ENCODE measurements around the gene NPLOC4. TPM values are rescaled to one million over a fixed set of nuclear protein-coding genes. Genes with fewer than 3 reads are reported as not detected.
"Not testable (repeated sequence)": the region's sequence is repeated elsewhere in the genome, so short reads cannot be mapped to it uniquely, and the experiment has no call there.

The NPLOC4 gene
- total RNA-seq, 2 donors from 2014 or later = 69.3 to 70.4 TPM

- DNase-seq (ENCODE audit: low spot score) = no peak
- no peak overlapping the region for H3K27ac ChIP-seq
- peaks cover 50% of the 10 kb centered on the region for H3K36me3 ChIP-seq
- H3K27me3 ChIP-seq = no peaks in the 10 kb centered on the region
- H3K9me3 ChIP-seq = no peaks in the 10 kb centered on the region
- no peak overlapping the region for H3K4me3 ChIP-seq
- H3K4me1 ChIP-seq = peaks cover 0 to 21% of the 10 kb centered on the region in 2 donors
- TF ChIP-seq CTCF (IDR thresholded peaks at IDR 0.05) = no peak
Observed at GRCh38 chr17:81630274-81630673, 6.6 kb downstream of the NPLOC4 start.

- DNase-seq (ENCODE audit: low spot score) = no peak
- H3K27me3 ChIP-seq = no peaks in the 10 kb centered on the region
- H3K4me3 ChIP-seq = no peak overlapping the region
- peaks cover 69% of the 10 kb centered on the region for H3K36me3 ChIP-seq
- no peaks in the 10 kb centered on the region for H3K9me3 ChIP-seq
- H3K27ac ChIP-seq = no peak overlapping the region
- no peak for TF ChIP-seq CTCF (IDR thresholded peaks at IDR 0.05)
- peaks cover 0 to 11% of the 10 kb centered on the region in 2 donors for H3K4me1 ChIP-seq
Observed at GRCh38 chr17:81621494-81622130, 15.3 kb downstream of the NPLOC4 start.

GRCh38 chr17:81618307-81618706 lies 18.6 kb downstream of the NPLOC4 start:
- H3K4me3 ChIP-seq = not testable (repeated sequence)
- H3K36me3 ChIP-seq = peaks cover 40% of the 10 kb centered on the region

GRCh38 chr17:81616877-81617276 lies 20.0 kb downstream of the NPLOC4 start:
- H3K36me3 ChIP-seq = peaks cover 41% of the 10 kb centered on the region
- no peak for TF ChIP-seq CTCF (IDR thresholded peaks at IDR 0.05)
- H3K27ac ChIP-seq = no peak overlapping the region
- H3K4me3 ChIP-seq = no peak overlapping the region
- H3K27me3 ChIP-seq = no peaks in the 10 kb centered on the region
- peaks cover 0 to 38% of the 10 kb centered on the region in 2 donors for H3K4me1 ChIP-seq
- no peaks in the 10 kb centered on the region for H3K9me3 ChIP-seq
- no peak for DNase-seq (ENCODE audit: low spot score)

More at GRCh38 chr17:81618307-81618706, 18.6 kb downstream of the NPLOC4 start:
- not testable (repeated sequence) for H3K27ac ChIP-seq; DNase-seq (ENCODE audit: low spot score); H3K27me3 ChIP-seq; H3K9me3 ChIP-seq
- H3K4me1 ChIP-seq = peaks cover 0 to 32% of the 10 kb centered on the region in 2 donors

GRCh38 chr17:81615401-81615930 lies 21.4 kb downstream of the NPLOC4 start:
- Histone ChIP-seq H3K27ac (peak overlapping the region; percentile 55 to 71), H3K36me3 (peaks cover 27% of the 10 kb centered on the region), H3K9me3 (no peaks in the 10 kb centered on the region), H3K4me3 (no peak overlapping the region), H3K4me1 (peaks cover 0 to 30% of the 10 kb centered on the region in 2 donors), H3K27me3 (no peaks in the 10 kb centered on the region)
- TF ChIP-seq CTCF (IDR thresholded peaks at IDR 0.05) = no peak
- no peak for DNase-seq (ENCODE audit: low spot score)

- Histone ChIP-seq H3K27me3 (no peaks in the 10 kb centered on the region), H3K27ac (peak overlapping the region; percentile 1 to 71), H3K4me3 (no peak overlapping the region), H3K4me1 (peaks cover 0 to 43% of the 10 kb centered on the region in 2 donors), H3K36me3 (peaks cover 36% of the 10 kb centered on the region), H3K9me3 (no peaks in the 10 kb centered on the region)
- no peak for TF ChIP-seq CTCF (IDR thresholded peaks at IDR 0.05)
- no peak for DNase-seq (ENCODE audit: low spot score)
Observed at GRCh38 chr17:81612172-81612970, 24.5 kb downstream of the NPLOC4 start.

Measured in right atrium auricular region (tissue), 2 donors.